ENCODE data around the gene POTED. TPM values are rescaled to one million over a fixed set of nuclear protein-coding genes. Genes with fewer than 3 reads are reported as not detected.
"Not testable (repeated sequence)": the region's sequence is repeated elsewhere in the genome, so short reads cannot be mapped to it uniquely, and the experiment has no call there.

Gene POTED
- total RNA-seq (not detected), polyA plus RNA-seq (not detected)

GRCh38 chr21:13609477-13609876 lies at the start of gene POTED:
POTED (plus strand) TSS chr21:13609777; CDS start chr21:13610229, 452 bp downstream.
- H3K4me3 ChIP-seq; H3K27ac ChIP-seq; intact Hi-C loops (cut with DNase I); H3K27me3 ChIP-seq; H3K36me3 ChIP-seq; DNase-seq; H3K4me1 ChIP-seq; H3K9me3 ChIP-seq: not testable (repeated sequence)
- 84 to 95% methylated on average over 34 of the region's 42 CpGs for WGBS, 2 donors

DNA sequence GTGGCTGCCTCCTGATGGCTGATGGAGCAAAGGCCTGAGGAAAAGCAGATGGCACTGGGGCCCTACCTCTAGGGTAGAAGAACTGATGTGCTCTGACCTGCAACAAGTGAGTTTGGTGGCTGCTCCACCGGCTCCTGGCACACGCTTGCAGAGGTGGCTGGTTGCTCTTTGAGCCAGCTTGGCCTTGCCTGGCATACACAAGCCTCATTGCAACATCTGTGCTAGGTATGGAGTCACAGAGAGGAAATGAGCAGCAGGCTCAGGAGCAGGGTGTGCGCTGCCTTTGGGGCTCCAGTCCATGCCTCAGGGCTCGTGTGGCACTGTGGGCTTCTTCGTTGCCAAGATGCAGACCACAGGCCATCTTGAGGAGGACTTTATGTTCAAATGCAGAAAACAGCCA lies 40.5 kb downstream of the POTED start:
- H3K27me3 ChIP-seq; intact Hi-C loops (cut with DNase I); H3K4me3 ChIP-seq; H3K9me3 ChIP-seq; H3K36me3 ChIP-seq; DNase-seq; H3K27ac ChIP-seq; H3K4me1 ChIP-seq: not testable (repeated sequence)
- 92 to 100% methylated on average over 3 of the region's 5 CpGs for WGBS, 2 donors

DNA sequence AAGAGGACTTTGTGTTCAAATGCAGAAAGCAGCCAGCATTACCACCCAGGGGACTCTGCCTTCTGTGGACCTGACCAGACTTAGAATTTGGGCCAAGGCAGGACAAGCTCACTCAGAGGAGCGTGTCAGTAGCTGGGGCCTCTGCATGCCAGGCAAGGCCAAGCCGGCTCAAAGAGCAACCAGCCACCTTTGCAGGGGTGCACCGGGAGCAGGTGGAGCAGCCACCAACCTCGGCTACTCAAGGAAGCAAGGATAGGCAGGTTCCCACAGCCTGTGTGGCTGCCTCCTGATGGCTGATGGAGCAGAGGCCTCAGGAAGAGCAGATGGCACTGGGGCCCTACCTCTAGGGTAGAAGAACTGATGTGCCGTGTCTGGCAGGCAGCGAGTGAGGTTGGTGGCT lies 42.2 kb downstream of the POTED start:
- H3K4me1 ChIP-seq; H3K9me3 ChIP-seq; H3K36me3 ChIP-seq; H3K4me3 ChIP-seq; intact Hi-C loops (cut with DNase I); H3K27me3 ChIP-seq: not testable (repeated sequence)
- WGBS, 2 donors: 91 to 94% methylated on average over 6 of the region's 6 CpGs
- H3K27ac ChIP-seq: peak overlapping the region in 1 of 4 donors; percentile 26
- DNase-seq: peak; percentile 43

Small RNAs within 50 kb of the gene (small RNA-seq; reads per million reads assigned to genes)
- gene AL050303.3: 0 reads per million in 3 donors
- 0 reads per million in 3 donors for gene MIR3118-1
- 0 reads per million in 3 donors for gene RNU6-286P

Measured in sigmoid colon (tissue), 7 donors.